Hepatocyte (in vitro differentiated cells): ENCODE results near the gene IRX2.

Experiments
- CTCF ChIP-seq: fragments of 200-600 bp; sonication (generic); IDR thresholded peaks from 2 replicates; pipeline ENCODE4 v1.5.1; 2016; ENCODE audit warnings: antibody characterized with exemption, mild to moderate bottlenecking; ENCODE audit not compliant: poor library complexity
- EZH2 ChIP-seq: fragments of 200-600 bp; sonication (generic); IDR thresholded peaks from 2 replicates; pipeline ENCODE4 v1.6.1; 2016; ENCODE audit warnings: antibody characterized with exemption, mild to moderate bottlenecking, borderline replicate concordance
- EZH2phosphoT487 ChIP-seq: fragments of 200-600 bp; sonication (generic); IDR thresholded peaks from one replicate; pipeline ENCODE4 v1.6.1; 2018; ENCODE audit warnings: antibody characterized with exemption, mild to moderate bottlenecking, low read depth, moderate library complexity; ENCODE audit not compliant: unreplicated experiment, severe bottlenecking

- TF ChIP-seq EZH2phosphoT487 (no peak), CTCF (no peak), EZH2 (no peak)
Observed at GRCh38 chr5:2709976-2710689, 41.3 kb downstream of the IRX2 start.
